Measurements from ENCODE around the gene PYROXD2. TPM values are rescaled to one million over a fixed set of nuclear protein-coding genes. Genes with fewer than 3 reads are reported as not detected.

PYROXD2 gene
- total RNA-seq, result 5.2 and 6.0 TPM in 2 replicates

GRCh38 chr10:98414932-98415730, at the start of gene PYROXD2:
Gene PYROXD2, minus strand, starts transcription at chr10:98415182. Its CDS starts 47 bp downstream, at chr10:98415135.

GRCh38 chr10:98446661-98447221, 31.8 kb upstream of the PYROXD2 start, which contains the start of gene HPS1:
Gene HPS1, minus strand, starts transcription at chr10:98446935. Its CDS starts 3,695 bp downstream, at chr10:98443240.

Other genes with a start within 250 kb of the PYROXD2 start
- gene LOXL4, start 147.0 kb downstream of the PYROXD2 start, total RNA-seq, result 0.14 and 0.42 TPM in 2 replicates
- gene HPS1, start 31.8 kb upstream of the PYROXD2 start, total RNA-seq, result 25.2 and 25.9 TPM in 2 replicates